Globus pallidus (tissue), 1 donor: ENCODE results near the gene ENTPD3.
"Not testable (repeated sequence)": the region's sequence is repeated elsewhere in the genome, so short reads cannot be mapped to it uniquely, and the experiment has no call there.

Source experiments
- DNase-seq: peaks from one replicate; pipeline ENCODE4 v3.0.0-alpha.2; 2015; ENCODE audit warnings: low spot score

ENTPD3 gene

GRCh38 chr3:40460481-40460880 lies 73.5 kb downstream of the ENTPD3 start:
- not testable (repeated sequence) for DNase-seq

- no peak for DNase-seq
Measured at GRCh38 chr3:40461161-40461560, 74.2 kb downstream of the ENTPD3 start.

GRCh38 chr3:40462838-40463237 lies 75.9 kb downstream of the ENTPD3 start:
- DNase-seq = not testable (repeated sequence)

DNA sequence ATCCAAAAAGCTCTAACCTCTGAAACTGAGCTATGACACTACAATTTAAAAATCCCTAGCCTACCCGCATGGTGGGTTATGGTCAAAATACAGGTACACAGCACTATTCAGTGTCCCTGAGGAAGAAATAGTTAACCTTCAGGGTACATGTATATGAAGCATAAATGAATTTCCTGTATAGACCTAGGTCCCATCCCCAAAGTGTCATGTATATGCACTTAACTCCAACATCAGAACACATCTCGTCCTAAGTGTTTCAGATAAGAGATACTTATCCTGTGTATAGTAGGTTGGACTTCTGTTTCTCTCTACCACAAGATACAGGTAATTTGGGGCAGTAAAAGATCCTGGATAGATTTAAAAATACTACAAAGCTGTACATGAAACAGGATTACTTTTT lies 76.6 kb downstream of the ENTPD3 start:
- DNase-seq = no peak

DNA sequence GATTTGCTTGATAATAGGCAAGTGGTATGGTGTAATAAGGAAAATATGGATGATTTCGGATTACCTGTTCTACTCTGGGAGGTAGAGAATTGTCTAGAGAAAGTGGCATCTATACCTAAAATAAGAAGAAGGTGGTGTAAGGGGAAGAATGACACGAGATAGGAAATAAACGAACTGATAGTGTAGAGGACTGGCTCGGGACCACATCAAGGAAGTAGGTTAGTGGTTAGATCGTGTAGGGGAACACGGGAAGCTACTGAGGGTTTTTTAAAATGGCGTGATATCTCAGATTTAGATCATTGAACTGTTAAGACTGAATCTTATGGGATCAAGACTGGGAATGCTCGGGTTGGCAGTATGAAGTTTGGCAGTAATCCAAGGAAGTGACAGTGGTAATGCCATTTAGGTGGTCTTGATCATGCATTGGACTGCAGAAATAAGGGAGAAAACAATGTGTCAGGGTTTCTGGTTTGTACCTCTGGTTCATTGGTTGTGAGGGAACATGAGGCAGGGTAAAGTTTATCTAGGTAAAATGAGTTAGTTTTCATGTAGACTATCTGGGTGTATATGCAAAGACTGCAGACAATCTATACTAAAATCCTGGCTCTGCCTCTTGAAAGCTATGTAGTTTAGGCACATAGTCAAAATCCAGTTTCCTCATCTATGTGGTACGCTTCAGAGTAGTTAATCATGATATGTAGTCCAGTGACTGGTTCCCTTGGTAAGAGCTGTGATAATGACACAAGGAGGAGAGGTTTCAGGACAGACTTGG lies 77.5 kb downstream of the ENTPD3 start:
- no peak for DNase-seq

DNA sequence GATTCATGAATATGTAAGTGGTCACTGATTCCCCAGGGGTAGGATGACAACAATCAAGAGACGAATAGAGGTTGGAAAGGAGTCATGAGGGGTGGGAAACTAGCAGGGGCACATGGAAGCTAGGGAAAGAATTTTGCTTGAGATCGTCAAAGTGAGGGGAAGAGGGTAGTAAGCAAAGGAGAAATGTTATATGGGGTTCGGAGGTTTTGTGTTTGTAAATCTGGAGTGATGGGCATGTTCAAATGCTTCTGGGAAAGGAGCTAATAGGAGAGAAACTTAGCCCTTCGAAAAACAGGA lies 78.1 kb downstream of the ENTPD3 start:
- no peak for DNase-seq

DNA sequence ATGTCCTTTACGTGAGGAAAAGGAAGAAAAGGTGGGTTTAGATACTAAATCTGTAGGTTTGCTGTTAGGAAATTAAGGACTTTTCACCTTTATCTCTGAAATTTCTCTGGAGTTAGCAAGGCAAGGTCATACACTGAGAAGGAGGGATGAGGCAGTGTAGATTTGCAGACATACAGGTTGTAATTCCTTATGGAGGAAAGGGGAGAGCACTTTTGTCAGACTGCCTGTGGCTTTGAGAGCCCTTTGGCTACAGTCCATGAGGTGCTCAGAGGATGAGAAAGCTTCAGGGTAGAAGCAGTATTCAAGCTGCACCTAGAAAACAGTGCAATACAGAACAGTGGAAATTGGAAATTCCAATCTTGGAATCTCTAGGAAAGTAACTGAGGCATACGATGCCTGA lies 78.5 kb downstream of the ENTPD3 start:
- no peak for DNase-seq

DNA sequence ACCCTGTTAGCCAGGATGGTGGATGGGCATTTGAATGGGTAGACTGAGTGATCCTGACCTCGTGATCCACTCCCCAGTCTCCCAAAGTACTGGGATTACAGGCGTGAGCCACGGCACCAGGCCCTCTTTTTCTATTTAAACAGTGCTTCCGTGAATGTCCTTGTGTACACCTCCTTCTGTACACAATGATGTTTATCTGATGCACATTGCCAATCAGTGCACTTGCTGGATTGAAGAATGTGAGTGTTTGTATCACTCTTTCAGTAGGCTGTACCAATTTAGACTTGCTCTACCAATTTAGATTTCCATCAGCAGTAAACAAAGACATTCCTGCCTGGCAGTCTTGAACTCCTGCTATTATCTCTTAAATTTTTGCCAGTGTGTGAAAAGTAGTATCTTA lies 81.0 kb downstream of the ENTPD3 start:
- DNase-seq = no peak

GRCh38 chr3:40470701-40471100 lies 83.7 kb downstream of the ENTPD3 start:
- no peak for DNase-seq

DNA sequence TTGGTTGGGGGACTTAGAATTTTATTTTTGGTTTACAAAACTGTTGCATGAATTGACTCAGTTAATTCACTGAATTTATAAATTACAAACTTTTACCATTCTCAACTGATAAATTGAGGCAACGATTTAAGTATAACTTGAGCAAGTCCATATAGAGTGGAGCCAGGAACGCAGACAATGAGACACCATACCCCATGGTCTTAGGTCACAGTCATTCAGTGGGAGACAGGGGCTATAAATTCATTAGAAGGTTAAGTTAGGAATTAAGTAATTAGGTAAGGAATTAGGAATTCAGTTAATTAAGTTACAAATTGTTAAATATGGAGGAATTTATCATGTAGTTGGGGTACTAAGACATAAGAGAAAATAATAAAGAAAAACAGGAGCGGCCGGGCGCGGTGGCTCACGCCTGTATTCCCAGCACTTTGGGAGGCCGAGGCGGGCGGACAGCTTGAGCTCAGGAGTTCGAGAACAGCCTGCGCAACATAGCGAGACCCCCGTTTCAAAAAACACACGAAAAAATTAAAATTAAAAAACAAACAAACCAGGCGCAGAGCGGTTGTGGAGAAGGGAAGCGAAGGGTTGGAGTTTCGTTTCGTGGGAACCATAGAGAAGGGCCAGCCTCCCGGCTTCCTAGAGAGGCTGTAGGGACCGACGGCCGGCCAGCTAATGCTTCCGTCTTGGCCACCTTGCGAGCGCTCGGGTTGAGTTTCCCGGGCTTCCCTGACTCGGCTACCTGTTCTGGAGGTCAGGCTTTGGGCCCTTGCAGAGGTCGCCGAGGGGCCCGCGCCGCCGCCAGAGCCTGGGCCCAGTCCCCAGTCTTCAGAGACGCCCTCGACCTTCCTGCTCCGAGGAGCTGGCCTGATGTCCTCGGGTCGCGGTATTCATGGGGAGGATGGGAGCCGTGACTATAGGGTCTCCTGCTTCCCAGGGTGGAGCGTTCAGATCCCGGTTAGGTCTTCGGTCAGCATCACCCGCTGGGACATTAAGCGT lies 89.8 kb downstream of the ENTPD3 start, which contains the start of gene ZNF619:
ZNF619 (plus strand) TSS at position 645 of the 993 bp plus-strand sequence. CDS start 858 bp downstream, outside the sequence.
- peak; percentile 63 for DNase-seq

DNA sequence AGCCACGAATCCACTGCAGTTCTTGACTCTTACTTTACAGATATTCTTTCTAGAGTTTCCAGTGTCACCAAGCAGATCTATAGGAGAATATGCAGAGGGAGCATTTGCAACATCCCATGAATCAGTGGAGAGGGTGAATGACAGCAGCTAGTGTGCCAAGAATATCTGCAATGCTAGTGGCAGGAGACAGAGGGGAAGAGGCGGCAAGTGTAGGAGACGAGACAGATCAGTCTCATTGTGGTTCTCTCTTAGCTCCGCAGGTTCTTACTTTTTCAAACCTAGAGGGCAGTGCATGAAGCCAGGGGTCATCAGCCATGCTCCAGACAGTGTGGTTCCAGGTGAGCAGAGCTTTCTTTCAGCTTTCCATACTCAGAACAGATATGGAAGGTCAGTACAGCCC lies 90.7 kb downstream of the ENTPD3 start:
- no peak for DNase-seq
